Calu3 (cell line): Measurements from ENCODE around the gene HSDL1. TPM values are rescaled to one million over a fixed set of nuclear protein-coding genes. Genes with fewer than 3 reads are reported as not detected.

ENCODE experiments used
- BruUV-seq: library from RNA; stranded (reverse); fragments of 400-500 nt; replicated peaks from 2 replicates; lab custom pipeline; 2021; lab: Mats Ljungman, UMichigan
- CTCF ChIA-PET: fragments of 300-600 bp; sonication (Branson Sonifier 250); formaldehyde crosslinking; loops from one replicate; lab custom pipeline; 2022; ENCODE audit warnings: antibody characterized with exemption; lab: Charles Lee
- DNase-seq: peaks from one replicate; pipeline ENCODE4 v3.0.0; 2022
- H3K27ac Mint-ChIP-seq: one replicate; pipeline ENCODE4 v1.8.0; 2022; ENCODE audit warnings: mixed read lengths; ENCODE audit not compliant: unreplicated experiment
- H3K27me3 Mint-ChIP-seq: one replicate; pipeline ENCODE4 v1.8.0; 2022; ENCODE audit warnings: mixed read lengths; ENCODE audit not compliant: unreplicated experiment
- H3K36me3 Mint-ChIP-seq: one replicate; pipeline ENCODE4 v1.8.0; 2022; ENCODE audit warnings: mild to moderate bottlenecking, moderate library complexity, mixed read lengths; ENCODE audit not compliant: insufficient read depth, unreplicated experiment
- H3K4me1 Mint-ChIP-seq: one replicate; pipeline ENCODE4 v1.8.0; 2022; ENCODE audit warnings: mild to moderate bottlenecking, low read depth, mixed read lengths; ENCODE audit not compliant: unreplicated experiment
- H3K4me3 Mint-ChIP-seq: one replicate; pipeline ENCODE4 v1.8.0; 2022; ENCODE audit warnings: mild to moderate bottlenecking, low read depth, moderate library complexity, mixed read lengths; ENCODE audit not compliant: unreplicated experiment
- H3K9me3 Mint-ChIP-seq: one replicate; pipeline ENCODE4 v1.8.0; 2022; ENCODE audit warnings: low read depth, mixed read lengths; ENCODE audit not compliant: unreplicated experiment
- intact Hi-C: fragments of 100-400 bp; cut with micrococcal nuclease; formaldehyde crosslinking; loops from one replicate; pipeline ENCODE4 v1.10.0; 2022; ENCODE audit not compliant: unreplicated experiment
- total RNA-seq: library from RNA; stranded (reverse); gene quantifications from 2 replicates; pipeline ENCODE4 v1.2.3, GENCODE V29; 2022
- TF ChIP-seq, protein P1 (sequence below): fragments of 200-600 bp; IDR thresholded peaks from one replicate; pipeline ENCODE4 v1.8.0; 2022; ENCODE audit warnings: antibody characterized with exemption; ENCODE audit not compliant: unreplicated experiment

HSDL1 gene
- total RNA-seq, 1 experiment from 2014 or later, result 20.8 TPM

DNA sequence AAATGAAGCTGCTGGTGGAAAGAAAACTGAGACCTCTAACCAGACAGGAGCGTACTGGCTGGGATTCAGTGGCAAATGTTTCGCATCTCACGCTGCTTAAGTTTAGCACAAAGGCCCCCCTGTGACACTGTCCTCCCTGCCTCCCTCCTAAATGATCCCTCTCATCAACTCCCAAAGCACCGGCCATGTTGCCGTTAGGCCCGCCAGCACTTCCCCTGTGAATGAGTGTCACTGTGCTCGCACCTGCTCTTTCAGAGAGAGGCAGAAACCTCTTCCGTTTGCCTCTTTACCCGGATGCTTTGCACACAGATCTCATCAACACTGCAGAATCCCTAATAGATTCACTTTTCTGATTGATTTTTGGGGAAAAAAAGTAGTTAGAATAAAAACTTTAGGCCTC is 54.8 kb downstream of the HSDL1 start:
- TF ChIP-seq, protein P1, sequence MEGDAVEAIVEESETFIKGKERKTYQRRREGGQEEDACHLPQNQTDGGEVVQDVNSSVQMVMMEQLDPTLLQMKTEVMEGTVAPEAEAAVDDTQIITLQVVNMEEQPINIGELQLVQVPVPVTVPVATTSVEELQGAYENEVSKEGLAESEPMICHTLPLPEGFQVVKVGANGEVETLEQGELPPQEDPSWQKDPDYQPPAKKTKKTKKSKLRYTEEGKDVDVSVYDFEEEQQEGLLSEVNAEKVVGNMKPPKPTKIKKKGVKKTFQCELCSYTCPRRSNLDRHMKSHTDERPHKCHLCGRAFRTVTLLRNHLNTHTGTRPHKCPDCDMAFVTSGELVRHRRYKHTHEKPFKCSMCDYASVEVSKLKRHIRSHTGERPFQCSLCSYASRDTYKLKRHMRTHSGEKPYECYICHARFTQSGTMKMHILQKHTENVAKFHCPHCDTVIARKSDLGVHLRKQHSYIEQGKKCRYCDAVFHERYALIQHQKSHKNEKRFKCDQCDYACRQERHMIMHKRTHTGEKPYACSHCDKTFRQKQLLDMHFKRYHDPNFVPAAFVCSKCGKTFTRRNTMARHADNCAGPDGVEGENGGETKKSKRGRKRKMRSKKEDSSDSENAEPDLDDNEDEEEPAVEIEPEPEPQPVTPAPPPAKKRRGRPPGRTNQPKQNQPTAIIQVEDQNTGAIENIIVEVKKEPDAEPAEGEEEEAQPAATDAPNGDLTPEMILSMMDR, result no peak
- Mint-ChIP-seq H3K27ac (no peak overlapping the region), H3K36me3 (peaks cover 39% of the 10 kb centered on the region), H3K4me1 (no peaks in the 10 kb centered on the region), H3K4me3 (no peak overlapping the region), H3K9me3 (no peaks in the 10 kb centered on the region), H3K27me3 (no peaks in the 10 kb centered on the region)
- no TSS peak for BruUV-seq
- CTCF ChIA-PET, result no interaction called here
- intact Hi-C loops, result loop anchor here (10.0 kb wide), 1 partner anchor 405 kb away; no protein-coding TSS in a partner anchor
- DNase-seq, result no peak

DNA sequence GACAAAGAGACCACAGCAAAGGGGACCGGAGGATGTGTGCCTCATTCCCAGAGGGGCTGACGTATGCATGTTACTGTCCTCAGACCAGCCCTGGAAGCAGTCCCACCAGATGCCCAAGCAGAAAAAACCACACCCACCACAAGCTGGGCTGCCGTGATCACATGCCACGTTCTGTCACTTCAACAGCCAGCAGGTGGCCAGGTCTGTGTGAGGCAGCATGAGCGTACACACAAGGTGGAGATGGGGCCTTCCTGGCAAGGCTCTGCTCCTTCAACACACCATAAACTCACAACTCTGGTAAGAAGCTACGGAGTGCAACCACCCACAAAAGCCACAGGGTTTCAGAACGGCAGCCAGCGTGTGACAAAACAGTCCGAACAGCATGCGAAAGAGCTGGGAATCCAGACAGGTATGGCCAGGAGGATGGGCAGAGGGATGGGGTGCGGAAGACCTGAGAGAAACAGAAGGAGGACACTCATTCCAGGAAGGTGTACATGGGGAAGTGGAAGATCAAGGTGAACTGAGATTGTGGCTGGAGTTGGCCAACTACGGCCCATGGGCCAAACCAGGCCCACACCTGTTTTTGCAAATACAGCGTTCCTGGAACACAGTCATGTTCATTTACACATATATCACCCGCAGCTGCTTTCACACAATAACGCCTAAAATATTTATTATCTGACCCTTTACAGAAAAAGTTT is 56.1 kb downstream of the HSDL1 start:
- no TSS peak for BruUV-seq
- DNase-seq, result no peak
- CTCF ChIA-PET, result no interaction called here
- TF ChIP-seq, protein P1, result no peak
- Mint-ChIP-seq H3K4me3 (no peak overlapping the region), H3K27ac (no peak overlapping the region), H3K9me3 (no peaks in the 10 kb centered on the region), H3K4me1 (no peaks in the 10 kb centered on the region), H3K36me3 (peaks cover 36% of the 10 kb centered on the region), H3K27me3 (no peaks in the 10 kb centered on the region)
- intact Hi-C loops, result no loop called here

DNA sequence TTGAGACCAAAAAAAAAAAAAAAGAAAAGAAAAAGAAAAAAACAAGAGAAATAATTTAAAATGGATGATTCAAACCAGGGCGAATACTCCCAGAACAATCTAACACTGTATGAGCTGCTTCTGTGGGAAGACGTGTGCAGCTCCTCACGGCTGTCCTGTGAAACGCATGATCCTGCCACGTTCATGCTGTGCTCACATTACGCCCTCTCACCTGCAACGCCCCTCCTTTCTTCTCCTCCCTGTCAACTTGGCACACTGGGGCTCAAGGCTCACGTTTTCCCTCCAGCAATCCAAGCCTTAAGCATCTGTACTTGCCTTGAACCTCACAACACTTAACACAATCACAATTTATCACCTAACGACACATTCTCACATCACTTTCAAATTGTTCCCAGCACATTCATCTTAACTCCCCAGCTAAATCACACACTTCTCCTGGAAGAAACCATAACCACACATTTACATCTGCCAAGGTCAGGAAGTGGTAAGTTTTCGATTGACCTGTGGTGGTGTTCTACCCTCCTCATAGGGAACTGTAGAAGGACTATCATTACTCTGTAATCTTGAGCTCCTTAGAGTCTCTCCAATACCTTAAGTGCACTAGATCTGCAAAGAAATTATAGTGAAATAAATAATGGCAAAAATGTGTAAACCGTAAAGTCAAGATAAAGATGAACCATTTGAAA is 57.4 kb downstream of the HSDL1 start:
- TF ChIP-seq, protein P1, result no peak
- H3K9me3 Mint-ChIP-seq, result no peaks in the 10 kb centered on the region
- DNase-seq, result no peak
- H3K27ac Mint-ChIP-seq, result no peak overlapping the region
- BruUV-seq, result no TSS peak
- intact Hi-C loops, result no loop called here
- no peaks in the 10 kb centered on the region for H3K27me3 Mint-ChIP-seq
- no peak overlapping the region for H3K4me3 Mint-ChIP-seq
- CTCF ChIA-PET, result interaction anchor here (0.6 to 2.3 kb wide), 2 partner anchors 99 to 130 kb away, joined by 3 to 7 read pairs; partner anchors contain the start of gene TAF1C
- peaks cover 32% of the 10 kb centered on the region for H3K36me3 Mint-ChIP-seq
- no peaks in the 10 kb centered on the region for H3K4me1 Mint-ChIP-seq

DNA sequence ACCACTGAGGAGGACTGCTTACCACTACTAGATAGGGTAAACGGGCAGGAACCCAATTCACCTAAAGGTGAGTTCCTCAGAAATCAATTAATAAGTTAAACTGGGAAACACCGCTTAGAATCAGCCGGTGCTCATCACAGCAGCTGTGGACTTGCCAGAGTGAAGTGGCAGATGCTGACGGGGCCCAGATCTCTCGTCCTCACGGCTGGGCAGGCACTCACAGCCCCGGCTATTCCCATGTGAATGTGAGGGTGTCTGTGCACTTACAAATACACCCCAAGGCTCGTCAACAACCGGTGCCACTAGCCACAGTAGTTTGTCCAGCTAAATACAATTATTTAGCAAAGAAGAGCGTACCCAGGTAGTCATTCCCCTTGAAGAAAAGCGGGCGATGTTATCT is 58.0 kb downstream of the HSDL1 start:
- peaks cover 32% of the 10 kb centered on the region for H3K36me3 Mint-ChIP-seq
- no peak for DNase-seq
- TF ChIP-seq, protein P1, result no peak
- no peaks in the 10 kb centered on the region for H3K9me3 Mint-ChIP-seq
- H3K4me3 Mint-ChIP-seq, result no peak overlapping the region
- no peaks in the 10 kb centered on the region for H3K27me3 Mint-ChIP-seq
- H3K4me1 Mint-ChIP-seq, result no peaks in the 10 kb centered on the region
- BruUV-seq, result no TSS peak
- no peak overlapping the region for H3K27ac Mint-ChIP-seq
- intact Hi-C loops, result no loop called here
- CTCF ChIA-PET, result interaction anchor here (0.6 to 2.3 kb wide), 3 partner anchors 30 to 129 kb away, joined by 3 to 7 read pairs (median 4); partner anchors contain the start of genes MBTPS1 and TAF1C
